Stimulated activated CD4-positive, alpha-beta T cell treated with anti-CD3 and anti-CD28 coated beads, Interleukin-1b, Interleukin-23, amount 100 ng/mL, for 4 hours (primary cell): ENCODE measurements around the gene CDKL5.

ENCODE experiments used
- DNase-seq, 2 donors: peaks; one replicate each; pipeline ENCODE4 v3.0.0-alpha.2; 2020; ENCODE audit warnings: low read depth in 2 of 2

Gene CDKL5

GRCh38 chrX:18698737-18699650, 273.6 kb downstream of the CDKL5 start:
- DNase-seq = no peak

- no peak for DNase-seq
These were observed 276.4 kb downstream of the CDKL5 start for GRCh38 chrX:18701621-18702361.

GRCh38 chrX:18702362-18703195, 277.2 kb downstream of the CDKL5 start:
- DNase-seq = no peak
